PC-3 (cell line): ENCODE measurements around the gene DRC3. TPM values are rescaled to one million over a fixed set of nuclear protein-coding genes. Genes with fewer than 3 reads are reported as not detected.

Experiments
- ATAC-seq: fragments of 200-7000 bp; cut with Tn5 transposase; 2 replicates; pipeline ENCODE4 v1.9.1; 2020; ENCODE audit warnings: mild to moderate bottlenecking, moderate library complexity
- BruUV-seq: library from RNA; stranded (reverse); fragments of 400-500 nt; replicated peaks from 2 replicates; lab custom pipeline; 2021; lab: Mats Ljungman, UMichigan
- CTCF ChIA-PET: fragments of 300-600 bp; sonication (Branson Sonifier 250); formaldehyde crosslinking; loops from one replicate; lab custom pipeline; 2022; ENCODE audit warnings: antibody characterized with exemption; lab: Charles Lee
- POLR2A ChIA-PET: fragments of 300-600 bp; sonication (Branson Sonifier 250); formaldehyde crosslinking; loops from one replicate; lab custom pipeline; 2022; ENCODE audit warnings: antibody characterized with exemption; ENCODE audit not compliant: unreplicated experiment; lab: Charles Lee
- DNase-seq: peaks from one replicate; pipeline ENCODE4 v3.0.0-alpha.2; 2015
- H2AFZ ChIP-seq: fragments of 300-600 bp; sonication (generic); 2 replicates; pipeline ENCODE4 v1.6.0; 2016; ENCODE audit warnings: antibody characterized with exemption, low read length
- H3F3A ChIP-seq: fragments of 300-600 bp; sonication (generic); one replicate; pipeline ENCODE4 v1.6.0; 2017; ENCODE audit warnings: antibody characterized with exemption, low read length, control low read depth, mild to moderate bottlenecking; ENCODE audit not compliant: unreplicated experiment
- H3K27ac ChIP-seq: fragments of 300-600 bp; sonication (generic); 2 replicates; pipeline ENCODE4 v1.5.1; 2016; ENCODE audit warnings: mild to moderate bottlenecking, low read length
- H3K27me3 ChIP-seq: fragments of 300-600 bp; sonication (generic); 2 replicates; pipeline ENCODE4 v1.6.1; 2016; ENCODE audit warnings: low read length, mixed read lengths
- H3K36me3 ChIP-seq: fragments of 300-600 bp; sonication (generic); 2 replicates; pipeline ENCODE4 v1.6.1; 2016; ENCODE audit warnings: low read depth, mixed run types, low read length, mixed read lengths
- H3K4me1 ChIP-seq: fragments of 300-600 bp; sonication (generic); 2 replicates; pipeline ENCODE4 v1.5.1; 2016; ENCODE audit warnings: low read length; ENCODE audit not compliant: insufficient read depth
- H3K4me2 ChIP-seq: fragments of 300-600 bp; sonication (generic); 2 replicates; pipeline ENCODE4 v1.6.0; 2016; ENCODE audit warnings: low read length
- H3K4me3 ChIP-seq: fragments of 300-600 bp; sonication (generic); 2 replicates; pipeline ENCODE4 v1.5.1; 2016; ENCODE audit warnings: mild to moderate bottlenecking, low read length, mixed read lengths
- H3K79me2 ChIP-seq: fragments of 300-600 bp; sonication (generic); 2 replicates; pipeline ENCODE4 v1.6.1; 2017; ENCODE audit warnings: low read length, mixed read lengths
- H3K9ac ChIP-seq: fragments of 300-600 bp; sonication (generic); 2 replicates; pipeline ENCODE4 v1.6.0; 2016; ENCODE audit warnings: mild to moderate bottlenecking, low read length
- H3K9me2 ChIP-seq: fragments of 300-600 bp; sonication (generic); replicated peaks from 2 replicates; pipeline ENCODE4 v1.6.1; 2016; ENCODE audit warnings: mixed run types, low read length, mixed read lengths
- H3K9me3 ChIP-seq: fragments of 300-600 bp; sonication (generic); 2 replicates; pipeline ENCODE4 v1.6.1; 2016; ENCODE audit warnings: low read length, mixed read lengths
- H4K20me1 ChIP-seq: fragments of 300-600 bp; sonication (generic); 2 replicates; pipeline ENCODE4 v1.6.1; 2016; ENCODE audit warnings: low read length, mixed read lengths
- CTCF ChIP-seq: fragments of 300-600 bp; sonication (generic); conservative IDR thresholded peaks from 2 replicates; pipeline ENCODE4 v1.5.1; 2017; ENCODE audit warnings: antibody characterized with exemption, low read depth, mild to moderate bottlenecking, low read length
- EZH2 ChIP-seq: fragments of 300-600 bp; sonication (generic); IDR thresholded peaks from one replicate; pipeline ENCODE4 v1.6.1; 2017; ENCODE audit warnings: antibody characterized with exemption, mild to moderate bottlenecking, low read length; ENCODE audit not compliant: unreplicated experiment
- EZH2phosphoT487 ChIP-seq: fragments of 300-600 bp; sonication (generic); IDR thresholded peaks from 2 replicates; pipeline ENCODE4 v1.6.1; 2018; ENCODE audit warnings: mild to moderate bottlenecking, antibody characterized with exemption, low read length, borderline replicate concordance
- intact Hi-C: fragments of 100-400 bp; cut with micrococcal nuclease; formaldehyde crosslinking; loops from 2 replicates; pipeline ENCODE4 v1.9.0; 2023
- total RNA-seq: library from RNA; depleted of rRNA; stranded (reverse); fragments of >200 nt; gene quantifications from 2 replicates; pipeline ENCODE4 v1.2.3, GENCODE V29; 2014

Gene DRC3
- total RNA-seq, 1 experiment from 2014 or later = 1.9 TPM

GRCh38 chr17:18015593-18015992 lies 42.9 kb downstream of the DRC3 start:
- Histone ChIP-seq H3K4me3 (no peak overlapping the region), H3K27ac (no peak overlapping the region), H3F3A (no peaks in the 10 kb centered on the region), H2AFZ (no peak overlapping the region), H3K27me3 (no peaks in the 10 kb centered on the region), H3K9ac (no peak overlapping the region), H3K9me3 (no peaks in the 10 kb centered on the region), H3K4me1 (no peaks in the 10 kb centered on the region), H3K4me2 (no peak overlapping the region), H3K9me2 (no peaks in the 10 kb centered on the region), H4K20me1 (no peaks in the 10 kb centered on the region), H3K79me2 (no peaks in the 10 kb centered on the region), H3K36me3 (peaks cover 3% of the 10 kb centered on the region; the same call in 1 of the 2 replicates)
- intact Hi-C loops = no loop called here
- ATAC-seq = no peak
- CTCF ChIA-PET = no interaction called here
- BruUV-seq = no TSS peak
- POLR2A ChIA-PET = no interaction called here
- TF ChIP-seq EZH2phosphoT487 (no peak), EZH2 (no peak)
- no peak for DNase-seq

- ATAC-seq (no peak), DNase-seq (no peak)
- H3K4me1 ChIP-seq = no peaks in the 10 kb centered on the region
- TF ChIP-seq EZH2 (no peak), EZH2phosphoT487 (no peak), CTCF (no peak)
- intact Hi-C loops = no loop called here
- H3K4me2 ChIP-seq = no peak overlapping the region
- H3F3A ChIP-seq = no peaks in the 10 kb centered on the region
- CTCF ChIA-PET = interaction anchor here (0.6 kb wide), 1 partner anchor 21 kb away, joined by 4 read pairs; no protein-coding TSS in a partner anchor
- H3K36me3 ChIP-seq = peaks cover 7% of the 10 kb centered on the region; the same call in 1 of the 2 replicates
- H3K79me2 ChIP-seq = no peaks in the 10 kb centered on the region
- no TSS peak for BruUV-seq
- no peak overlapping the region for H3K4me3 ChIP-seq
- no peaks in the 10 kb centered on the region for H3K27me3 ChIP-seq
- no peaks in the 10 kb centered on the region for H3K9me2 ChIP-seq
- no peaks in the 10 kb centered on the region for H4K20me1 ChIP-seq
- no peak overlapping the region for H3K9ac ChIP-seq
- H3K9me3 ChIP-seq = no peaks in the 10 kb centered on the region
- no peak overlapping the region for H3K27ac ChIP-seq
- POLR2A ChIA-PET = no interaction called here
- H2AFZ ChIP-seq = no peak overlapping the region
Measured at GRCh38 chr17:18016426-18016825, 43.8 kb downstream of the DRC3 start.

- H3K9ac ChIP-seq = no peak overlapping the region
- no peak overlapping the region for H2AFZ ChIP-seq
- H3F3A ChIP-seq = no peaks in the 10 kb centered on the region
- no peaks in the 10 kb centered on the region for H3K9me2 ChIP-seq
- no peak overlapping the region for H3K4me3 ChIP-seq
- no peaks in the 10 kb centered on the region for H3K79me2 ChIP-seq
- H3K27me3 ChIP-seq = no peaks in the 10 kb centered on the region
- no peak for DNase-seq
- intact Hi-C loops = no loop called here
- H3K27ac ChIP-seq = no peak overlapping the region
- POLR2A ChIA-PET = no interaction called here
- no peak for TF ChIP-seq EZH2
- TF ChIP-seq EZH2phosphoT487 = no peak
- no peak for TF ChIP-seq CTCF
- H3K4me2 ChIP-seq = no peak overlapping the region
- H3K36me3 ChIP-seq = peaks cover 9% of the 10 kb centered on the region; the same call in 1 of the 2 replicates
- H4K20me1 ChIP-seq = no peaks in the 10 kb centered on the region
- H3K4me1 ChIP-seq = no peaks in the 10 kb centered on the region
- no peak for ATAC-seq
- no TSS peak for BruUV-seq
- no peaks in the 10 kb centered on the region for H3K9me3 ChIP-seq
- CTCF ChIA-PET = no interaction called here
Measured at GRCh38 chr17:18017958-18018357, 45.3 kb downstream of the DRC3 start.
